Stimulated activated CD4-positive, alpha-beta T cell treated with anti-CD3 and anti-CD28 coated beads, Interleukin-4, amount 100 ng/mL, for 48 hours (primary cell): Measurements from ENCODE around the gene ACAP1.
"Not testable (repeated sequence)": the region's sequence is repeated elsewhere in the genome, so short reads cannot be mapped to it uniquely, and the experiment has no call there.

Experiments used
- DNase-seq, 2 donors: peaks; one replicate each; pipeline ENCODE4 v3.0.0-alpha.2; 2020; ENCODE audit warnings: low read depth in 2 of 2

ACAP1 gene

DNA sequence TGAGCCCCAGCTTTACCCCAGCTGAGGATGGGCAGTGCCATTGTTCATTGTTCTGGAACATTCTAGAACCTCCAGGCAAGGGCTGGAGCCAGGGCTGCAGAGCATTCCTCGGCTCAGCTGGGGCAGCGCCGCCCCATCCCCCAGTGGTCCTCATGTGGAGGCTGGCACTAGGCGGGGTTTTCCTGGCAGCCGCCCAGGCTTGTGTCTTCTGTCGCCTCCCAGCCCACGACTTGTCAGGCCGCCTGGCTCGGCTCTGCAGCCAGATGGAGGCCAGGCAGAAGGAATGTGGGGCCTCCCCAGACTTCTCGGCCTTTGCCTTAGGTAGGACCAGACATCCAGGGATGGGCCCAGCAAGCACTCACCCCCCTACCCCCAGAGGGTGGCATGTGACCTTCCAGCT lies 18.7 kb downstream of the ACAP1 start, which contains the start of gene TMEM95:
Gene TMEM95 (plus strand): TSS at position 104 of the 400 bp plus-strand sequence. CDS start 49 bp downstream, at position 153.
- DNase-seq, result no peak

DNA sequence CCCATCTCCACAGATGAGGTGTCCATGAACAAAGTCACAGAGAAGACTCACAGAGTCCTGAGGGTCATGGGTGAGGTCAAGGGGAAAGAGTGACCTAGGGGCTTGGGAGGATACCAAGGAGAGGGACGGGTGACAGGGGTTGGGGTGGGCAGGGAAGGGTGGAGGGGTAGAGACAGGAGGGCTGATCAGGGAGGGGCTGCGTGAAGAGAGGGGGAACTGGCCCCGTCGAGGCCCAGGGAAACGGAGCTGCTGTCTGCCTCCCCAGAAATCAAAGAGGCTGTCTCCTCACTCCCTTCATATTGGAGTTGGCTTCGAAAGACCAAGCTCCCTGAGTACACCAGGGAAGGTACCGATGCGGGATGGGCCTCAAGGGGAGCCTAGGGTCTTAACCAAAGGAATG lies 19.2 kb downstream of the ACAP1 start:
- no peak for DNase-seq

DNA sequence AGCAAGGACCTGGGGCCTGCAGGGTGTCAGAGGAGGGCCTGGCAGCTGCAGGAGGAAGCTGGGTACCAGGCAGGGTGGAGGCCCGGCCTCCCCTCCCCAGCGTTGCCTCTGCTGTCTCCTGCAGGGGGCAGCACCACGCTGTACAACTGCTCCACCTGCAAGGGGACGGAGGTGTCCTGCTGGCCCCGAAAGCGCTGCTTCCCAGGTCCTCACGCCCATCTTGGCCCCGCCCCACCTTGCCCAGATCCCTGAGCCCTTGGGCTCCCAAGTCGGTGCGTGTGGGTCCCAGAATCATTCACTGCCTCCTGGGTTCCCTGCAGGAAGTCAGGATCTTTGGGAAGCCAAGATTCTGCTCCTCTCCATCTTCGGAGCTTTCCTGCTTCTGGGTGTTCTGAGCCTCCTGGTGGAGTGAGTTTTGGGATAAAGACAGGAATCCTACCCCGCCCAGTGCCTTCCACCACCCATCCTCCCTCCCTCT lies 19.8 kb downstream of the ACAP1 start:
- DNase-seq, result peak; percentile 82 to 87

DNA sequence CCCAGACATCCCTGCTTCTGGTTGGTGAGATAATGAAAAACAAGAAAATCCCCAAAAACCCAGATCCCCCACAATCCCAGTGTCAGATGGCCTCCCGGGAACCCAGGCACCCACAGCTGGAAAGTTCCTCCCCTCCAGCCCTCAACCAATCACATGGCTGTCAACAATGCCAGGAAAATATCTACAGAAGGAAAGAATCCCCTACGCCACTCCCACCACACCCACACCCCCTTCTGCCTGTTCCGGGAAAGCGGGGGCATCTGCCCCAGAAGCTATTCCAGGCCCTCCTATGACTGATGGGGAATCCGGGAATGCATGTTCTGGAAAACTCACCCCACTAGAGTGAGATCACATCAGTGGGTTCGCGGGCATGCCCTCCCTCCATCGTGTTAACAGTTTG lies 20.4 kb downstream of the ACAP1 start:
- DNase-seq, result no peak

DNA sequence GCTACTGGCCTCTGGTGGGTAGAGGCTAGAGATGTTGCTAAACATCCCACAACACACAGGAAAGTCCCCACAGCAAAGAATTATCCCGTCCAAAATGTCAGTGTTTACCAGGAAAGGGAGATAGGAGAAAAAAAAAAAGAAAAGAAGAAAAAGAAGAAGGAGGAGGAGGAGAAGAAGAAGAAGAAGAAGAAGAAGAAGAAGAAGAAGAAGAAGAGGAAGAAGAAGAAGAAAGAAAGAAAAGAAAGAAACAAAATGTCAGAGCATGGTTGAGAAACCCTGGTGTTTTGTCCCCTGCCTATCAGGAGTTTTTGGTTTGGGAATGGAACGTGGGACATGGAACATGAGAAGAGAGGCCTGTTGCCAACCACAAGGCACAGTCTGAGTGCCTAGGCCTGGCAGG lies 21.1 kb downstream of the ACAP1 start:
- DNase-seq, result no peak

DNA sequence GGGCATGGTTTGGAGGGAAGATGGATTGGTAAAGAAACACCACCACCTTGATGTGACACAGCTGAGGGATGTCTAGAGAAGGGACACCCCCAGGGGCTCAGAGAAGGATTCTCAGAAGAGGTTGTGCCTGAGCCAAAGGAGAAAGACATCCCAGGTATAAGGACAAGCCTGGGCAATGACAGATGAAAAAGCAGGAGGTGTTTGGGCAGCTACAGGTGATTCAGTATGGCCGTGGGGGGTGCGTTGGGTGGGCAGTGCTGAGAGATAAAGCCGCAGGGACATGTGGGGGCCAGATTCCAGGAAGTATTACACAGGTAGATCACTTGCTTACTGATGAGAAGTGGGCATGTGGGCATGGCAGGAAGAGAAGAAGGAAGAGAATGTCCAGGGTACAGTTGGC lies 25.6 kb downstream of the ACAP1 start:
- DNase-seq, result no peak

DNA sequence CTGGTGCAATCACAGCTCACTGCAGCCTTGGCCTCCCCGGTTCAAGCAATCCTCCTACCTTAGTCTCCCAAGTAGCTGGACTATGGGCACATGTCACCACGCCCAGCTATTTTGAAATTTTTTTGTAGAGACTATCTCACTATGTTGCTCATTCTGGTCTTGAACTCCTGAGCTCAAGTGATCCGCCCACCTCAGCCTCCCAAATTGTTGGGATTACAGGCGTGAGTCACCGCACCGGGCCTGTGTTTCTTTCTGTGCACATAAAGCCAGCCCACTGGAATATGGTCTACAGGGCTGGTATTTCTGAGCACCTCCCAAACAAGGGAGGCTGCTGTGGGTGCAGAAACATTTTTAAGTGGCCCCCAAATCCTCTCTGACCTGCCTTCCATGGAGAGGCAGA lies 27.0 kb downstream of the ACAP1 start:
- DNase-seq, result no peak

DNA sequence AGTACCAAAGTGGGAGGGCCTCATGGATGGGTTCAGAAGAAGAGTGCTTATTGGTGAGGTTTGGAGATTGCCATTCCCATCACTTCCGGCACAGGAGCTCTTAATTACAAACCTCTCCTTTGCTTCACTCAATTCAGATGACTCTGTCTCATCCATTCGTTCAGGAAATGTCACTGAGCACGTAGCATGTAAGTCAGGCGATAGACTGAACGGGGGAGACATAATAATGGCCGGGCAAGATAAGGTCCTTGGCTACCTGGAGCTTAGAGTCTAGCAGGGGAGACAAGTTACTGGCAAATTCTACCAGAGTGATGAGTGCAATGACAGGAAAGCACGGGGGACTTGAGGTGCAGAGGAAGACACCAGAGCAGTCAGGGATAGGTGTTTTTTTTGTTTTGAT lies 29.6 kb downstream of the ACAP1 start:
- not testable (repeated sequence) for DNase-seq

DNA sequence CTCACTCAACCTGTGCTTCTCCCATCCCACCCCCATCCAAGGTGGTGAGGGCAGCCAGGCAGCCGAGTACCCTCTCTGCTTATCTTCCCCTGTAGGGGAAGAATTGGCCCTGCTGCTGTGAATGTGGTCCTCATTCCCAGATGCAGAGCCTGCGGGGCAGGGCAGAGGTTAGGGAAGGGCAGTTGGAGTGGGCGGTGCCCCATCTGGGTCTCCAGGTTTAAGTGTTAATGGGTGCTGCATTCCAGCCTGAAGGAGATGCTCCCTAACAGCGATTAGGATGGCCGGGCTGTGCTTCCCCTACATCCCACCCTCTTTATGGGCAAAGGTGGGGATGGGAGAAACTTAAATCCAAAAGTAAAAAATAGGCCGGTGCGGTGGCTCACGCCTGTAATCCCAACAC lies 30.8 kb downstream of the ACAP1 start:
- no peak for DNase-seq

DNA sequence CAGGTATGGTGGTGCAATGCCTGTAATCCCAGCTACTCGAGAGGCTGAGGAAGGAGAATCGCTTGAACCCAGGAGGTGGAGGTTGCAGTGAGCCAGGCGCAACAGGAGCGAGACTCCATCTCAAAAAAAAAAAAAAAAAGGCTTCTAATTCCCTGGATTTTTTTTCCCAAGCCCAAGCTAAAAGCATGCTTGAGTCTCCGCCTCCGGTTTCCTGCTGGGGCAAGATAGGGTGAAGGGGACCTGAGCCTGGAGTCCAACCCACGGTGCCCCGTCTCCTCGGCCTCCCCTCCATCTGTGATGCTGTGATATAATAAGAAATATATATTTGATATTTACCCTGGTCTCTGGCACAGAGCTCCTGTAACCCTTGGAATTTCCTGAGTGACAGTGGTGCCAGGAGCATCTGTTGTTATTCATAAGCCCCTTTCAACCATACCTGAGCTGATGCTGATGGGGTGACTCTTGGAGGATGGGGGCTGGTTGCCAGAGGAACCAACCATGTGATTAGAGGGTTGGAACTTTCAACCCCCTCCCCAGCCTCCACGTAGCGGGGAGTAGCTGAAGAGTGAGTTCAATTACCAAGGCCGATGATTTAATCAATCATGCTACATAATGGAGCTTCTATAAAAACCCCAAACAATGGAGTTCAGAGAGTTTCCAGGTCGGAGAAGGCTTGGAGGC lies 31.7 kb downstream of the ACAP1 start:
- DNase-seq, result no peak

DNA sequence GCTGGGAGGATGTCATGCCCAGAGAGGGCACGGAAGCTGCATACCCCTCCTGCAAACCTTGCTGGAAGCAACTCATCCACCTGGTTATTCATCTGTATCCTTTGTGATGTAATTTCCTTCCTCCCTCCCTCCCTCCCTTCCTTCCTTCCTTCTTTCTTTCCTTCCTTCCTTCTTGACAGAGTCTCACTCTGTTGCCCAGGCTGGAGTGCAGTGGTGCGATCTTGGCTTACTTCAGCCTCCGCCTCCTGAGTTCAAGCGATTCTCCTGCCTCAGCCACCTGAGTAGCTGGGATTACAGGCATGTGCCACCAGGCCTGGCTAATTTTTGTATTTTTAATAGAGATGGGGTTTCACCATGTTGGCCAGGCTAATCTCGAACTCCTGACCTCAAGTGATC lies 32.3 kb downstream of the ACAP1 start:
- DNase-seq, result not testable (repeated sequence)

DNA sequence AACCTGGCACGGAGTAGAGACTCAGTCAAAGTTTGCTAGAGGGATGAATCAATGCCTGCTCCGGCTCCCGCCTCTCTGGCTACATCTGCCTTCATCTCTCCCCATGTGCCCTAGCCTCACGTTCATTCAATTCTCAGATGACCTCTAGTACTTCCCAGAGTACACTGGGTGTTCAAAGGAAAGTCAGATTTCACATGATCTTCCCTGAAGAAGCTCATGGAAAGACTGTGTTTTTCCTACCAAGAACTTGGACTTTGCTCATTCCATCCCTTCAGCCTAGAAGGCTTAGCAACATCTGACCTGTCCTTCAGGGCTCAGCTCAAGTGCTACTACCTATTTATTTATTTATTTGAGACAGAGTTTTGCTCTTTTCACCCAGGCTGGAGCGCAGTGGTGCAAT lies 33.5 kb downstream of the ACAP1 start:
- no peak for DNase-seq

DNA sequence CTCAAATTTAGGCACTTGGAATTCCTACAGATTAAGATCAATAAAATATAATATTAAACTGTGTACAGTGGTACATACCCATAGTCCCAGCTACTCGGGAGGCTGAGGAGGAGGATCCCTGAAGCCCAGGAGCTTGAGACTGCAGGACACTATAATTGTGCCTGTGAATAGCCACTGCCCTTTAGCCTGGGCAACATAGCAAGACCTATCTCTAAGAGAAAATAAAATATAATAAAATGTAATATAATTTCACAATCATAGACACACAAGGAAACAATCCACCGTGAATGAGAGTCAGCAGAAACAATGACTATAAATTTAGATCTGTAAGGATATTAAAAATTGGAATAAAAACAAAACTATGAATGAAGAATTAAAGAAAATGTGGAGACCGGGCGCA lies 34.5 kb downstream of the ACAP1 start:
- no peak for DNase-seq

DNA sequence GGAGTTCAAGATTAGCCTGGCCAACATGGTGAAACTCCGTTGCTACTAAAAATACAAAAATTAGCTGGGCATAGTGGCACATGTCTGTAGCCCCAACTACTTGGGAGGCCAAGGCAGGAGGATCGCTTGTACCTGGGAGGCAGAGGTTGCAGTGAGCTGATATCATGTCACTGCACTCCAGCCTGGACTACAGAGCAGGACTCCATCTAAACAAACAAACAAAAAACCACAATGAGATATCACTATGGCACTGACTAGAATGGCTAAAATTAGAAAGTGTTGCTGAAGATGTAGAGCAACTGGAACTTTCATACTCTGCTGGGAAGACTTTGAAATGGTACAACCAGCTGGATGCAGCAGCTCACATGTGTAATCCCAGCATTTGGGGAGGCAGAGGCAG lies 38.0 kb downstream of the ACAP1 start:
- no peak for DNase-seq

DNA sequence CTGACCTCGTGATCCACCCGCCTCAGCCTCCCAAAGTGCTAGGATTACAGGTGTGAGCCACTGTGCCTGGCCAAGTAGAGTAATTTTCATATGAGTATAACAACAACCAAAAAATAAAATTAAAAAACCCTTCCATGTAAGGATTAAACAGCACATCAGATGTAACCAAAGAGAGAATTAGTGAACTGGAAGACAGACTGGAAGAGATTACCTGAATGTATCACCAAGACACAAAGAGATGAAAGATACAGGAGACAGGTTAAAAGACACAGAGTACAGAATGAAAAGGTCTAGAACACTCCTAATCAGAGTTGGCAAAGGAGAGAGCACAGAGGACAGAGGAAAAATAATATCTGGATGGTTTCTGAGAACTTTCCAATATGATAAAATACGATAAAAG lies 42.8 kb downstream of the ACAP1 start:
- no peak for DNase-seq

DNA sequence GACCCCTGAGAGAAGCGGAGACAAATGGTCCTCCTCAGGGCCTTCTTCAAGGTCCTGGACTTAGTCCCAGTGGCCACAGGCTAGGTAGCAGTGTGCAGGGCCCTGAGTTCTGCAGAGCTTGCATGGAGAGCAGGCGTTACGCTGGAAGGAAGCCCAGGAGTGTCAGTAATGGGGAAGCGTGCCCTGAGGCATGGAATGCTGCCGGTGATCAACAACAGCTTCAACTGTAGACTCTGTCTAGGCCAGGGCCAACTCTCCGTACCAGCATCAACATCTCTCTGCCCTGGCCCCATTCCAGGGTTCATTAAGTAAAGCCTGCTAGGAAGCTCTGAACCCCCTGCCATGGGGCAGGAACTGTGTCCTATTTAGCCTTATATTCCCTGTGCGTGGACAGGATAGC lies 44.0 kb downstream of the ACAP1 start:
- DNase-seq, result no peak

DNA sequence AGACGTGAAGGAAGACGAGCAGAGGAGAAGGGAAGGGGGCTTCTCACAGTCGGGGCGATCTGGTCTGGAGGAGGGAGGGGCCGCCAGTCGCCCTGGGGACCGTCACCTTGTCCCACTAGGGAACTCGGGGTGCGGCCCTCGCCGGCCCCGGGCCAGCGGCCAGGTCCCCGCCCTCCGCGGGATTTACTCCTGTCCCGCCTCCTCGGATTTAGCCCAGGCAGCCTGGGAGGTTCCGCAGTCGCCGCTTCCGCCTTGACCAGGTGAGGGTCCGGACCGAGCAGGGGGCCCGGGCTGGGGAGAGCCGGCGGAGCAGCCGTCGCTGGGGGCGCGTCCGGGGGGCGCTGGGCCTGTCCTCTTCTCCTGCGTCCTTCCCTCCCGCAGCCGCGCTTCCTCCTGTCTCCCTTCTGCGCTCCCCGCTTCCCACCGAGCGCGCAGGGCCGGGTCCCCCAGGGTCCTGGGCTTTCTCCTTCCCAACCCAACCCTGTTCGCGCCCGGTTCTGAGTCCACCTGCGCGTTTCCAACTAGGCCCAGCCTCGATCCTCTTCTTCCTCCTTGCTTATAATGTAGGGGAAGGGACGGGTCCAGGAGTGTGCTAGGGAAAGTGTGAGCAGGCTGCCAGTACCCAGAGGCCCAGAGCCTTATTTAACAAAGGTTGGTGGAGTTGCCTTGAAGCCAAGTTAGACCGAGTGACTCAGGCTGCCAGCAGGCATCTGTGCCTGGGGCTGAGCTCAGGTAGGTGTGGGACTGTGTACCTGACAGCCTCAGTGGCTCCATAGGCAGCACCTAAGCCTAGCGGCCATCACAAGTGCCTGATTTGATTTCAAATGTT lies 44.7 kb downstream of the ACAP1 start, which contains the start of gene TNK1:
Gene TNK1 (plus strand): TSS at position 235 of the 829 bp plus-strand sequence. CDS start 1,838 bp downstream, outside the sequence.
- DNase-seq, result no peak

DNA sequence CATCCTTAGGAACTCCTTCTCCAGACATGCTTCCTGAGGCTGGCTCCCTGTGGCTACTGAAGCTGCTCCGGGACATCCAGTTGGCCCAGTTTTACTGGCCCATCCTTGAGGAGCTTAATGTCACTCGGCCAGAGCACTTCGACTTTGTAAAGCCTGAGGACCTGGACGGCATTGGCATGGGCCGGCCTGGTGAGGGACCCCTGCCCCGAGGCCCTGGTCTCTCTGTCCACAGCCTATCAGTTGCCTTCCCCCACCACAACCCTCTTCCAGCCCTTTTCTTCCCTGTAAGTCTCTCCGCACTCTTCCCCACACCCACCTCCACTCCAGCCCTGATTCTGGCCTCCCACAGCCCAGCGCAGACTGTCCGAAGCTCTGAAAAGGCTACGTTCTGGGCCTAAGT lies 46.6 kb downstream of the ACAP1 start:
- no peak for DNase-seq

DNA sequence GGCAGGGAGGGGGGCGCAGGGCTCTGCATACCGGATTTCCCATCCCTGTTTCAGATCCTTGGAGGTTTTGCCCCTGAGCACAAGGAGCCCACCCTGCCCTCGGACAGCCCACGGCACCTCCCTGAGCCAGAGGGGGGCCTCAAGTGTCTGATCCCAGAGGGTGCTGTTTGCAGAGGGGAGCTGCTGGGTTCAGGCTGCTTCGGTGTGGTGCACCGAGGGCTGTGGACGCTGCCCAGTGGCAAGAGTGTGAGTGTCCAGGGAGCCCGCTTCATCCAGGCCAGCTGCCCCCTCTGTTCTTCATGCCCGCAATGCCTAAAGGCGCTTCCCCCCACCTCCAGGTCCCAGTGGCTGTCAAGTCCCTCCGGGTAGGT lies 47.0 kb downstream of the ACAP1 start:
- no peak for DNase-seq

DNA sequence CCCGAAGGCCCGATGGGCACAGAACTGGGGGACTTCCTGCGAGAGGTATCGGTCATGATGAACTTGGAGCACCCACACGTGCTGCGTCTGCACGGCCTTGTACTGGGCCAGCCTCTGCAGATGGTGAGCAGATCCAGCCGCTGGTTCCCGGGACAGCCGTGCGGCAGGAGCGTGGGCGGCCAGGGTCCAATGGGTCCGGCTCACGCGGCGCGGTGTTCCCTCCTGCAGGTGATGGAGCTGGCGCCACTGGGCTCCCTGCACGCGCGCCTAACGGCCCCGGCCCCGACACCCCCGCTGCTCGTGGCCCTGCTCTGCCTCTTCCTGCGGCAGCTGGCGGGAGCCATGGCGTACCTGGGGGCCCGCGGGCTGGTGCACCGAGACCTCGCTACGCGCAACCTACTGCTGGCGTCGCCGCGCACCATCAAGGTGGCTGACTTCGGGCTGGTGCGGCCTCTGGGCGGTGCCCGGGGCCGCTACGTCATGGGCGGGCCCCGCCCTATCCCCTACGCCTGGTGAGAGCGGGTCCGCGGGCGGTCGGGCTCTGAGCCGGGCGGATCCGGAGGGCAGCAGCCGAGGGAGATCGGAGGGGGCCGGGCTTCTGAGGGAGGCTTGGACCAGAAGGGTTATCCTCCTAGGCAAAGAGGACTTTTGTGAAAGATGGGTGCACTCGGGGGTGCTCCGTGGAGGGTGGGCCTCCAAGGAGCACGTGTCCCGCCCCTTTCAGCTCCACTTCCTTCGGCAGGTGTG lies 47.6 kb downstream of the ACAP1 start:
- DNase-seq, result peak; percentile 54 to 70

DNA sequence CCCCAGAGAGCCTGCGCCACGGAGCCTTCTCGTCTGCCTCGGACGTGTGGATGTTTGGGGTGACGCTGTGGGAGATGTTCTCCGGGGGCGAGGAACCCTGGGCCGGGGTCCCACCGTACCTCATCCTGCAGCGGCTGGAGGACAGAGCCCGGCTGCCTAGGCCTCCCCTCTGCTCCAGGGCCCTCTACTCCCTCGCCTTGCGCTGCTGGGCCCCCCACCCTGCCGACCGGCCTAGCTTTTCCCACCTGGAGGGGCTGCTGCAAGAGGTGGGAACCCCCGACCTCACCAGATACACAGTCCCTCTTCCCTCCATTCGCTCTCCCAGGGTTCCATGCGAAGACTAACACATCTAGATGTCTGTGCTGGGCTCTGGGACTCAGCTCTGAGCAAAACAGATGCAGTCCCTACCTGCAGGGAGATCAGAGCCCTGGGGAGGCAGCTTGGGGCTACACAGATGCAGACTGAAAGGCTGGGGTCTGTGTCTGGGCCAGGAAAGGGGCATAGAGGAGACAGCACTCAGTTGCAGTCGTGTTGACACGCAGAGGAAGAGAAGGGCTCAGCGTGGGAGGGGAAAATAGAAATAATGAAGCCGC lies 48.3 kb downstream of the ACAP1 start:
- no peak for DNase-seq

DNA sequence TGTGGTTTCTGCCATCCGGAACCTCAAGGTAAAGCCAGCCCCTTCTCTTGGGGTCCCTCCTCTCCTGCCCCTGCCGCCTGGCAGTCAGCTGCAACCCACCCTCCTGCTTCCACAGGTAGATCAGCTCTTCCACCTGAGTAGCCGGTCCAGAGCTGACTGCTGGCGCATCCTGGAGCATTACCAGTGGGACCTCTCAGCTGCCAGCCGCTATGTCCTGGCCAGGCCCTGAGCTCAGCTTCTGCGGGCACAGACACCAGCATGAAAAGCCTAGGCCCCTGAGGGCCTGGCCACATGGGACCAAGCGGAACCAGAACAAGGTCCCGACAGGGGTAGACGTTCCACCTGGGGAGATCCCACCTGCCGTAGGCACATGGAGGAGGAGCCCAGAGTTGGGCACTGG lies 52.5 kb downstream of the ACAP1 start:
- no peak for DNase-seq
